Neural cell (in vitro differentiated cells): Measurements from ENCODE around the gene RAB17. TPM values are rescaled to one million over a fixed set of nuclear protein-coding genes. Genes with fewer than 3 reads are reported as not detected.

ENCODE experiments used
- H2AFZ ChIP-seq: fragments of 200-600, 300-800 bp; sonication (generic), shearing (Covaris generic); 2 replicates; pipeline ENCODE4 v1.6.0; 2014; ENCODE audit warnings: low read depth, mild to moderate bottlenecking, antibody characterized with exemption, low read length, moderate library complexity
- H3F3A ChIP-seq: fragments of 200-600 bp; shearing (Covaris generic); 2 replicates; pipeline ENCODE4 v1.6.1; 2016; ENCODE audit warnings: mild to moderate bottlenecking, moderate library complexity, mixed read lengths, antibody characterized with exemption, low read length; ENCODE audit not compliant: insufficient read depth, poor library complexity, severe bottlenecking
- H3K27ac ChIP-seq: fragments of 200-600, 300-800 bp; sonication (generic), shearing (Covaris generic); 2 replicates; pipeline ENCODE4 v1.5.1; 2014; ENCODE audit warnings: mild to moderate bottlenecking, low read length, moderate library complexity
- H3K27me3 ChIP-seq: fragments of 300-800, 200-600 bp; sonication (generic), shearing (Covaris generic); 2 replicates; pipeline ENCODE4 v1.6.0; 2014; ENCODE audit warnings: mild to moderate bottlenecking, low read depth, low read length, moderate library complexity; ENCODE audit not compliant: insufficient read depth
- H3K36me3 ChIP-seq: fragments of 300-800, 200-600 bp; sonication (generic), shearing (Covaris generic); 2 replicates; pipeline ENCODE4 v1.5.1; 2014; ENCODE audit warnings: mild to moderate bottlenecking, antibody characterized with exemption, low read length, moderate library complexity; ENCODE audit not compliant: insufficient read depth
- H3K4me2 ChIP-seq: fragments of 300-800, 200-600 bp; sonication (generic), shearing (Covaris generic); 2 replicates; pipeline ENCODE4 v1.6.0; 2014; ENCODE audit warnings: mild to moderate bottlenecking, low read length
- H3K4me3 ChIP-seq: fragments of 300-800, 200-600 bp; sonication (generic), shearing (Covaris generic); 2 replicates; pipeline ENCODE4 v1.5.1; 2014; ENCODE audit warnings: mild to moderate bottlenecking, low read length, moderate library complexity
- H3K79me2 ChIP-seq: fragments of 200-600 bp; shearing (Covaris generic); replicated peaks from 2 replicates; pipeline ENCODE4 v1.6.0; 2014; ENCODE audit warnings: mild to moderate bottlenecking, low read length, moderate library complexity; ENCODE audit not compliant: insufficient read depth
- H3K9ac ChIP-seq: fragments of 300-800, 200-600 bp; sonication (generic), shearing (Covaris generic); 2 replicates; pipeline ENCODE4 v1.6.1; 2016; ENCODE audit warnings: mild to moderate bottlenecking, low read length, mixed read lengths
- H3K9me2 ChIP-seq: fragments of 200-600 bp; shearing (Covaris generic); 2 replicates; pipeline ENCODE4 v1.6.1; 2016; ENCODE audit warnings: mild to moderate bottlenecking, low read length, mixed read lengths; ENCODE audit not compliant: insufficient read depth
- H3K9me3 ChIP-seq: fragments of 200-600, 300-800 bp; sonication (generic), shearing (Covaris generic); 2 replicates; pipeline ENCODE4 v1.6.1; 2016; ENCODE audit warnings: mild to moderate bottlenecking, mixed run types, low read length, moderate library complexity, mixed read lengths
- H4K20me1 ChIP-seq: fragments of 200-600 bp; shearing (Covaris generic); 2 replicates; pipeline ENCODE4 v1.6.1; 2016; ENCODE audit warnings: mild to moderate bottlenecking, mixed run types; ENCODE audit not compliant: insufficient read depth
- CTCF ChIP-seq: fragments of 450-650 bp; IDR thresholded peaks from 2 replicates; pipeline ENCODE4 v1.5.1; 2014; ENCODE audit warnings: antibody characterized with exemption, mild to moderate bottlenecking, moderate library complexity; ENCODE audit not compliant: poor library complexity, severe bottlenecking
- EP300 ChIP-seq: fragments of 450-650 bp; conservative IDR thresholded peaks from 2 replicates; pipeline ENCODE4 v1.6.1; 2014; ENCODE audit warnings: antibody characterized with exemption, mild to moderate bottlenecking, moderate library complexity; ENCODE audit not compliant: poor library complexity, severe bottlenecking
- EZH2 ChIP-seq: fragments of 200-600, 300-800 bp; shearing (Covaris generic), sonication (generic); IDR thresholded peaks from 2 replicates; pipeline ENCODE4 v1.6.1; 2014; ENCODE audit warnings: antibody characterized with exemption, low read length, borderline replicate concordance, mild to moderate bottlenecking; ENCODE audit not compliant: insufficient read depth, poor library complexity, severe bottlenecking
- MXI1 ChIP-seq: fragments of 450-650 bp; conservative IDR thresholded peaks from 2 replicates; pipeline ENCODE4 v1.6.1; 2014; ENCODE audit warnings: antibody characterized with exemption, mild to moderate bottlenecking; ENCODE audit not compliant: poor library complexity, severe bottlenecking
- POLR2AphosphoS5 ChIP-seq: IDR thresholded peaks from 2 replicates; pipeline ENCODE4 v1.6.1; 2012
- RAD21 ChIP-seq: fragments of 450-650 bp; conservative IDR thresholded peaks from 2 replicates; pipeline ENCODE4 v1.6.1; 2014; ENCODE audit warnings: antibody characterized with exemption, mild to moderate bottlenecking, moderate library complexity
- REST ChIP-seq: IDR thresholded peaks from 2 replicates; pipeline ENCODE4 v1.6.1; 2012; ENCODE audit warnings: borderline replicate concordance
- SMC3 ChIP-seq: fragments of 450-650 bp; conservative IDR thresholded peaks from 2 replicates; pipeline ENCODE4 v1.6.1; 2014; ENCODE audit warnings: antibody characterized with exemption, mild to moderate bottlenecking, moderate library complexity; ENCODE audit not compliant: poor library complexity
- TAF1 ChIP-seq: IDR thresholded peaks from 2 replicates; pipeline ENCODE4 v1.6.1; 2012; ENCODE audit warnings: low read depth
- polyA plus RNA-seq: library from polyadenylated mRNA; depleted of rRNA; stranded (reverse); fragments of >200 nt; gene quantifications from 2 replicates; pipeline ENCODE4 v1.2.3, GENCODE V29; 2014

The RAB17 gene
- polyA plus RNA-seq, 1 donor from 2014 or later, result not detected

- Histone ChIP-seq H3K9me3 (no peaks in the 10 kb centered on the region), H3K9ac (no peak overlapping the region), H3K27ac (no peak overlapping the region), H3K9me2 (no peaks in the 10 kb centered on the region), H3K27me3 (no peaks in the 10 kb centered on the region), H3F3A (no peaks in the 10 kb centered on the region), H2AFZ (no peak overlapping the region), H3K36me3 (no peaks in the 10 kb centered on the region), H3K4me3 (no peak overlapping the region), H4K20me1 (no peaks in the 10 kb centered on the region), H3K79me2 (no peaks in the 10 kb centered on the region), H3K4me2 (no peak overlapping the region)
- TF ChIP-seq EZH2 (no peak), RAD21 (no peak), SMC3 (no peak), TAF1 (no peak), MXI1 (no peak), EP300 (no peak), POLR2AphosphoS5 (no peak), CTCF (no peak), REST (no peak)
These were observed 44.3 kb downstream of the RAB17 start for GRCh38 chr2:237546040-237546875.

GRCh38 chr2:237542001-237542704, 48.4 kb downstream of the RAB17 start:
- H3K36me3 ChIP-seq, result no peaks in the 10 kb centered on the region

More at GRCh38 chr2:237542001-237542704, 48.4 kb downstream of the RAB17 start:
- H3K9me2 ChIP-seq, result no peaks in the 10 kb centered on the region
- no peak overlapping the region for H2AFZ ChIP-seq
- no peak overlapping the region for H3K4me3 ChIP-seq
- H3K27me3 ChIP-seq, result no peaks in the 10 kb centered on the region
- no peaks in the 10 kb centered on the region for H3F3A ChIP-seq
- no peak overlapping the region for H3K27ac ChIP-seq
- no peaks in the 10 kb centered on the region for H3K9me3 ChIP-seq
- TF ChIP-seq CTCF, result no peak
- TF ChIP-seq MXI1, result no peak
- no peak for TF ChIP-seq REST
- no peak for TF ChIP-seq SMC3
- no peak for TF ChIP-seq EP300
- TF ChIP-seq TAF1, result no peak
- TF ChIP-seq EZH2, result no peak
- no peak for TF ChIP-seq RAD21
- no peaks in the 10 kb centered on the region for H4K20me1 ChIP-seq
- H3K9ac ChIP-seq, result no peak overlapping the region
- H3K79me2 ChIP-seq, result no peaks in the 10 kb centered on the region
- H3K4me2 ChIP-seq, result no peak overlapping the region
